ENCODE measurements around the gene PODXL. TPM values are rescaled to one million over a fixed set of nuclear protein-coding genes. Genes with fewer than 3 reads are reported as not detected.

PODXL gene
- total and polyA plus RNA-seq, 2 experiments from 2014 or later: 220 to 727 TPM

- H3K27ac Mint-ChIP-seq: no peak overlapping the region
- H4K20me1 ChIP-seq (replicated peaks; ENCODE audit: insufficient read depth): no peaks in the 10 kb centered on the region
- H3K27me3 Mint-ChIP-seq (ENCODE audit: insufficient read depth, low read depth, poor library complexity): peaks cover 7% of the 10 kb centered on the region
- DNase-seq (ENCODE audit: low spot score): no peak
- peaks cover 12% of the 10 kb centered on the region for H3K4me1 ChIP-seq (ENCODE audit: insufficient read depth)
- TF ChIP-seq CREB1 (CRISPR knock-in tag; IDR thresholded peaks at IDR 0.05; ENCODE audit: low read depth) (no peak), POLR2AphosphoS5 (IDR thresholded peaks at IDR 0.05; ENCODE audit: low read depth) (no peak), NANOG (IDR thresholded peaks at IDR 0.05; ENCODE audit: borderline replicate concordance) (no peak), ZNF331 (CRISPR knock-in tag; IDR thresholded peaks at IDR 0.05; ENCODE audit: low read depth) (no peak), JUNB (IDR thresholded peaks at IDR 0.05; ENCODE audit: unreplicated experiment) (no peak), ZNF462 (CRISPR knock-in tag; IDR thresholded peaks at IDR 0.05) (no peak), ETS1 (IDR thresholded peaks at IDR 0.05) (no peak), EZH2 (IDR thresholded peaks at IDR 0.05; ENCODE audit: low read depth, unreplicated experiment) (no peak), CTCF (conservative IDR thresholded peaks at IDR 0.05; ENCODE audit: low read depth in 2 of 2) (no peak), EZH2phosphoT487 (IDR thresholded peaks at IDR 0.05; ENCODE audit: unreplicated experiment) (no peak), ZNF114 (CRISPR knock-in tag; IDR thresholded peaks at IDR 0.05) (no peak), REST (IDR thresholded peaks at IDR 0.05; ENCODE audit: unreplicated experiment) (no peak), STAT1 (IDR thresholded peaks at IDR 0.05; ENCODE audit: unreplicated experiment) (no peak)
- no peaks in the 10 kb centered on the region for H3K9me2 ChIP-seq (ENCODE audit: insufficient read depth)
- H3K36me3 ChIP-seq (ENCODE audit: insufficient read depth): no peaks in the 10 kb centered on the region
- 0 out of 2 replicates have a peak overlapping the region, but pooled peaks have one; percentile 14 for H2AFZ ChIP-seq
- no peaks in the 10 kb centered on the region for H3K79me2 ChIP-seq (replicated peaks; ENCODE audit: insufficient read depth)
- peak; percentile 18; the same call in 1 of the 3 replicates for ATAC-seq
- no peak overlapping the region for H3K4me3 ChIP-seq
- H3K4me3 Mint-ChIP-seq: no peak overlapping the region
- peaks cover 18% of the 10 kb centered on the region for H3K4me1 Mint-ChIP-seq
- H3K36me3 Mint-ChIP-seq (ENCODE audit: low read depth): no peaks in the 10 kb centered on the region; the same call in 2 of the 3 replicates
- no peaks in the 10 kb centered on the region for H3F3A ChIP-seq (replicated peaks; ENCODE audit: low read depth)
- no peak overlapping the region for H3K4me2 ChIP-seq
- no peak overlapping the region for H3K27ac ChIP-seq (ENCODE audit: low read depth)
- no peaks in the 10 kb centered on the region for H3K27me3 ChIP-seq (ENCODE audit: insufficient read depth)
- H3K9me3 Mint-ChIP-seq: no peaks in the 10 kb centered on the region; the same call in 2 of the 3 replicates
These were observed 29.8 kb upstream of the PODXL start for GRCh38 chr7:131586259-131586658.
